Gastrocnemius medialis (tissue), 4 donors: Measurements from ENCODE around the gene RIMBP2.

Source experiments
- POLR2A ChIP-seq, 2 donors: fragments of 450-650 bp; IDR thresholded peaks; one replicate each; pipeline ENCODE4 v1.6.1; 2017; ENCODE audit warnings: antibody characterized with exemption in 2 of 2, mild to moderate bottlenecking in 2 of 2, moderate library complexity in 2 of 2
- TF ChIP-seq, protein P1 (sequence below), 5 experiments: fragments of 450-650 bp in 3 of 5; fragments of 200-600 bp in 2 of 5; sonication (generic) in 2 of 5; IDR thresholded peaks in 4 of 5; conservative IDR thresholded peaks in 1 of 5; 1 replicate in 4 of 5; 2 replicates in 1 of 5; pipeline ENCODE4 v1.5.1; 2016 to 2019; ENCODE audit warnings: antibody characterized with exemption in 5 of 5, mild to moderate bottlenecking in 3 of 5, moderate library complexity in 3 of 5

DNA sequence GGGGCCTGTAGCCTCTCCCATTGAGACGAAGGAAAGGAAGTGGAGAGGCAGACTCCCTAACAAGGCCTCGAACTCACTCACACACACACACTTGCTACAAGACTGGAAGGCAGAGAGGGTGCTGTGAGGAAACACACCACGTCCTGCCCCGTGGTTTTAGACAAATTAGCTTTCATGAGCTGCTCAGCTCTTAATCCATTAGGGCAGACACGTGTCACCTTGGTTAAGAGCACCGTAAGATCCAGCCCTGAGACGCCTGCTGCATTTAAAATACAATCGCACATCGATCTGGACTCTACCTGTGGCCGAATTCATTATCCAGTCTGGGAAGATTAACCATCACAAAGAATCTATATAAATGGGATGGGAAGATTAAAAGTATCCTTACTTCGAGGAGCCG lies 72.0 kb downstream of the RIMBP2 start:
- no peak for TF ChIP-seq POLR2A (IDR thresholded peaks at IDR 0.05)
- TF ChIP-seq, protein P1, sequence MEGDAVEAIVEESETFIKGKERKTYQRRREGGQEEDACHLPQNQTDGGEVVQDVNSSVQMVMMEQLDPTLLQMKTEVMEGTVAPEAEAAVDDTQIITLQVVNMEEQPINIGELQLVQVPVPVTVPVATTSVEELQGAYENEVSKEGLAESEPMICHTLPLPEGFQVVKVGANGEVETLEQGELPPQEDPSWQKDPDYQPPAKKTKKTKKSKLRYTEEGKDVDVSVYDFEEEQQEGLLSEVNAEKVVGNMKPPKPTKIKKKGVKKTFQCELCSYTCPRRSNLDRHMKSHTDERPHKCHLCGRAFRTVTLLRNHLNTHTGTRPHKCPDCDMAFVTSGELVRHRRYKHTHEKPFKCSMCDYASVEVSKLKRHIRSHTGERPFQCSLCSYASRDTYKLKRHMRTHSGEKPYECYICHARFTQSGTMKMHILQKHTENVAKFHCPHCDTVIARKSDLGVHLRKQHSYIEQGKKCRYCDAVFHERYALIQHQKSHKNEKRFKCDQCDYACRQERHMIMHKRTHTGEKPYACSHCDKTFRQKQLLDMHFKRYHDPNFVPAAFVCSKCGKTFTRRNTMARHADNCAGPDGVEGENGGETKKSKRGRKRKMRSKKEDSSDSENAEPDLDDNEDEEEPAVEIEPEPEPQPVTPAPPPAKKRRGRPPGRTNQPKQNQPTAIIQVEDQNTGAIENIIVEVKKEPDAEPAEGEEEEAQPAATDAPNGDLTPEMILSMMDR (IDR thresholded peaks at IDR 0.05 in 4 of 5, conservative IDR thresholded peaks at IDR 0.05 in 1 of 5) = no peak
